ENCODE measurements around the gene MRPL10.
A peak's percentile ranks its signal among the peaks of the same experiment; 100 is the strongest.
"Not testable (repeated sequence)": the region's sequence is repeated elsewhere in the genome, so short reads cannot be mapped to it uniquely, and the experiment has no call there.

Gene MRPL10

DNA sequence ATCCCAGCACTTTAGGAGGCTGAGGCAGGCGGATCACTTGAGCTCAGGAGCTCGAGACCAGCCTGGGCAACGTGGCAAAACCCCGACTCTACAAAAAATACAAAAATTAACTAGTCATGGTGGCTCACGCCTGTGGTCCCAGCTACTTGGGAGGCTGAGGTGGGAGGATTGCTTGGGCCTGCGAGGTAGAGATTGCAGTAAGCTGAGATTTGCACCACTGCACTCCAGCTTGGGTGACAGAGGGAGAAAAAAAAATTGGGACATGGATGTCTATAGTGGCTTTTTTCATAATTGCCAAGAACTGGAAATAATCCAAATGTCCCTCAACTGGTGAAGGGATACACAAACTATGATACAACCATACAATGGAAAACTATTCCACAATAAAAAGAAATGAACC, 38.4 kb downstream of the MRPL10 start:
- no peak for DNase-seq (ENCODE audit: low read depth in 2 of 2)

DNA sequence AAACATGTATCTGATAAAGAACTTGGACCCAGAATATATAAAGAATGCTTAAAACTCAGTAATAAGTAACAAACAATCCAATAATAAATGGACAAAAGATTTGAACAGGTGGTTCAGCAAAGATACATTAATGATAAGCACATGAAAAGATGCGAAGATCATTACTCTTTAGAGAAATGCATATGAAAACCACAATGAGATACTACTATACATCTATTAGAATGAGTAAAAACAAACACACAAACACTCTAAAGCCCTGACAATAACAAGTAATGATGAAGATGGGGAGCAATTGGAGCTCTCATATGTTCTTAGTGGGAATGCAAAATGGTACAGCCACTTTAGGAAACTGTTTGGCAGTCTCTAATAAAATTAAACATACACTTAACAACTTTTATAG, 38.9 kb downstream of the MRPL10 start:
- DNase-seq (ENCODE audit: low read depth in 2 of 2) = no peak

- no peak for DNase-seq (ENCODE audit: low read depth in 2 of 2)
Measured at GRCh38 chr17:47791025-47791424, 40.3 kb downstream of the MRPL10 start.

GRCh38 chr17:47789611-47790561, 41.5 kb downstream of the MRPL10 start:
- peak in 1 of 2 donors; percentile 24 for DNase-seq (ENCODE audit: low read depth in 2 of 2)

- DNase-seq (ENCODE audit: low read depth in 2 of 2) = no peak
Measured at GRCh38 chr17:47785538-47786123, 45.7 kb downstream of the MRPL10 start.

DNA sequence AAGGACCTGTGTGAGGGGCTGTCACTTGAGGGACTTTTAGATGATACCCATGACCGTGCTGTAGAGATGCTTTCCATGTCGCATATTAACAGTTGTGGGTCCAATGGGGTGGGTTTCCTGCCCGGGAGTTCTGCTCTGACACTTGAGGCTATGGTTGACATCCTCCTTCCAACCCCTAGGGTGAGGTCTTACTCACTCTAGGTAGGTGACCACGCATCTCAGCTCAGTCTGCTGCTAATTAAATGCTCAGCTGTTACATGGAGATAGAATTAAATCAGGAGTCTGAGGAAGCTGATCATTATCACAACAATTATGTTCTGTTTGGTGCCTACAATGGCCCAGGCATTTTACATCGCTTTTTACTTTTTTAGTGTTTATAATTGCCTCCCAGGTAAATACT, 49.9 kb downstream of the MRPL10 start:
- no peak for DNase-seq (ENCODE audit: low read depth in 2 of 2)

DNA sequence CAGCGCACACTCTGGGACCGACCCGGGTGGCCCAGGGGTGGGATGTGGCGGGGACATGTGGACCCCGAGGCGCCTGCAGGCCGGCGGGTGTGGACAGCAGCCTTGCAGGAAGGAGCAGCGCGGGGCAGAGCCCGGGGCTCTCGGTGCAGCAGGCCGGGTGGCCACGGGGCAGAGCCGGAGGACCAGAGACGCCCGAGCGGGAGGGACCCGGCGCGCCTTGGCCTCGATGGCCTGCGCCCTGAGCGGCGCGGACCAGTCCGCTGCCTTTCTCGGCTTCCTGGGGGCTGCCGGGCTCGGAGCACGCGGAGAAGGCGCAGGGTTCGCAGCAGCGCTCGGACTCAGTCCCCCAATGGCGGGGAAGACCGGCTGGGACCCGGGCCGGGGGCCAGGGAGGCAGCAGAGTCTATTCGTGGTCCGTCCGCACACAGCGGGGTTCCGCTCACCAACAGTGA, 53.1 kb downstream of the MRPL10 start:
- no peak for DNase-seq (ENCODE audit: low read depth in 2 of 2)

- no peak for DNase-seq (ENCODE audit: low read depth in 2 of 2)
Measured at GRCh38 chr17:47776330-47777197, 54.8 kb downstream of the MRPL10 start.

GRCh38 chr17:47774987-47775580, 56.3 kb downstream of the MRPL10 start:
- DNase-seq (ENCODE audit: low read depth in 2 of 2) = no peak

- DNase-seq (ENCODE audit: low read depth in 2 of 2) = no peak
Measured at GRCh38 chr17:47774331-47774730, 57.0 kb downstream of the MRPL10 start.

- DNase-seq (ENCODE audit: low read depth in 2 of 2) = not testable (repeated sequence)
Measured at GRCh38 chr17:47773649-47774048, 57.7 kb downstream of the MRPL10 start.

All from stimulated activated CD4-positive, alpha-beta T cell treated with anti-CD3 and anti-CD28 coated beads, Interleukin-1b, Interleukin-23, amount 100 ng/mL, for 1 hour (primary cell).